GM19240 (cell line): ENCODE measurements around the gene ADRA1B.

Experiments
- DNase-seq: peaks from one replicate; pipeline ENCODE4 v3.0.0; 2011; ENCODE audit warnings: low spot score; ENCODE audit not compliant: insufficient read length

Gene ADRA1B

DNA sequence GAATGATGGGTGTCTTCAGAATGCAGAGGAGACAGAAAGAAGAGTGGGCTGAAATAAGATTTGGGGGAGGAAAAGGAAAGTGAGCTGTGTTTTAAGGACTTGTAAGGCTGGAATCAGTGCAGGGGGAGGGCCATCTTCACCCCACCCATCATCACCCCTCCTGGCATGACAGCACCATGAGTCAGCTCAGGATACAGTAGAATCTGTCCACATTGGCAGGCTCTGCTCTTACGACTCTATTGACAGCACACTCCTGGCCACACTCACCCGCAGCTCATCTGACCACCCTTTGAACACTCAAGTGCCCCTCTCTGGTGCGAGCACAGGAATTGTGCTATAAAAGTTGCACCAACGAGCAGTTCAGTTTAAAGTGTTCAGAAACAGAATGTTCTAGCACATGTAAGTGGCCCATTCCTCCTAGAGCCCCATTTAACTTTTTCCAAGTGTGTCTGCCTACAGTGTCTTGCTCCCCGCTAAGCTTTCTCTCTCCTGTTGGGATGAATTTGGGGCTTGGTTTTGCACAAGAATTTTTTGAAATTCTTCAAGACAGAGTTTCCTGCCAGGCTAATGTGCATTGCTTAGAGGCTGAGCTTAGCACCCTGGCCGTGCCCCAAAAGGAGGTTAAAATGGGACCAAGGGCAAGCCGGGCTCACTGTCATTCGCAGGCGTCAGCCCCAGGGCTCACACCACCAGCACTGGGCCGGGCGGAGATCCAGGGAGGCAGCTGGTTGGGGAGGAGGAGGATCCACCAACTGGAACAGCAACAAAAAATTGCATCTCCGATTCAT lies 12.0 kb downstream of the ADRA1B start:
- DNase-seq: no peak

DNA sequence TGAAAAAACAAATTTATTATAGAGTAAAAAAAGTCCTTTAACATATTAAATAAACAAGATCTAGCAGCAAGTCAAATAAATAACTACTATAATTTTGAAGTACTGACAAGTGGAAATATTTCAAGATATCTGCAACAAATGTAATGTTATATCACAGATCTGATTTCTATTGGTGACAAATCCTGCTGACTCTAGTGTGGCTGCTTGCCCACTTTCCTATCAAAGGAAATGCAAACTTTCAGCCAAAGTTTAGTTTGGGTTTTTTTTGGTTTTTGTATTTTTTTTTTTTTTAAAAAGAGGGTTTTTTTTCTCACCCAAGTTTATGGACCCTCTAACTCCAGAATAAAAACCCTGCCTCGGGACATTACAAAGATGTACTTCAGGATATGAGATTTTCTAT lies 12.9 kb downstream of the ADRA1B start:
- no peak for DNase-seq

DNA sequence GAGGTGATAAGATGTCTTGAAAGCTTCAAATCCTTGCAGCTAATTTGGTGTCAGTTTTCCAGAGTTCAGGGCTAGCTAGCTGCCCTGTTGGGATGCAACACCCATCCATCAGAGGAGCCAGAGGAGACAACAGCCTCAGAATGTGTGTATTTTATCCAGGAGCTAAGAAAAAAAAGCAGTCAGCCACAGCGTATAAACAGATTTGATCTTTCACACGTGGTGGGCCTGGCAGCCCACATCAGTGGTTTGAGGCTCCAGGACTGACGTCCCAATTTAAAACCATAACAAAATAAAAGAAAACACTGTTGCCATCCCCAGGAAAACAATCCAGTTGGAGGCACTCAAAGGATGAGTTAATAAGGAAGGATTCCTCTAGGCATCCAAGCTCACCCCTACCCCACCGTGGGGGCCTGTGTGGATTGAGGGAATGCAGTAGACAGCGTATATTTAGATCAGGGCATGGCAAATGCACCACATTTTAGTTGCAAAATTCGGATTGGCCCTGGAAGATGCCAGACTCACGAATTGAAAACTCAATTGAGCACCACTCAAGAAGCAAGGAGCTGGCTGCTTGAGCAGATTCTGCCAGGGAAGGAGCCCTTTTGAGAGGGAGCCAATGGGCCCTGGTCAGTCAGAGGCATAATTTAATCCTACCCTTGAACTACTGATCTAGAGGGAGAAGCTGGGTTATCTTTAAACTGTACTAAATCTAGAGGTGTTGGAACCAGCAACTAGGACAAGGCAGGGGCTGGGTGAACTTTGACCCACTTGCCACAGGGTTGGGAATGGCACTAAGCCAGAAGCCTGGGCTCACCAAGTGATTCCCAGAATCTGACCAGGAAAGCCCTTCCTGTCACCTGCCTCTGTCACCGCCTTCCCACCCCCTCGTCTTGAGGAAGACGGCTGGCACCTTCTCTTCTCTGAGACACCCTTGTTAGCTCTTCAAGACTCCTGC lies 17.5 kb downstream of the ADRA1B start:
- no peak for DNase-seq

DNA sequence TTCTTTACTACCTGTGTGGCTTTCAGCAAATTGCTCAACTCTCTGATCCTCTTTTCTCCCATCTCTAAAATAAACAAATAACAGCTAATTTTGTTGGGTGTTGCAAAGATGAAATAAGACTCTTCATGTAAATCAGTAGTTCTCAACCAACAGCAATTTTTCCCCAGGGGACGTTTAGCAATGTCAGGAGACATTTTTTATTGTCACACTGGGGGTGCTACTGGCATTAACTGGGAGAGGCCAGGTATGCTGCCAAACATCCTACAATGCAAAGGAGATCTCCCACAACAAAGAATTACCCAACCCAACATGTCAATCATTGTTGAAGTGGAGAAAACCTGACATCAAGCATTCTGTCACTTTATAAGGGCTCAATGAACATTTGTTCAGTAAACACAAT lies 19.7 kb downstream of the ADRA1B start:
- no peak for DNase-seq

DNA sequence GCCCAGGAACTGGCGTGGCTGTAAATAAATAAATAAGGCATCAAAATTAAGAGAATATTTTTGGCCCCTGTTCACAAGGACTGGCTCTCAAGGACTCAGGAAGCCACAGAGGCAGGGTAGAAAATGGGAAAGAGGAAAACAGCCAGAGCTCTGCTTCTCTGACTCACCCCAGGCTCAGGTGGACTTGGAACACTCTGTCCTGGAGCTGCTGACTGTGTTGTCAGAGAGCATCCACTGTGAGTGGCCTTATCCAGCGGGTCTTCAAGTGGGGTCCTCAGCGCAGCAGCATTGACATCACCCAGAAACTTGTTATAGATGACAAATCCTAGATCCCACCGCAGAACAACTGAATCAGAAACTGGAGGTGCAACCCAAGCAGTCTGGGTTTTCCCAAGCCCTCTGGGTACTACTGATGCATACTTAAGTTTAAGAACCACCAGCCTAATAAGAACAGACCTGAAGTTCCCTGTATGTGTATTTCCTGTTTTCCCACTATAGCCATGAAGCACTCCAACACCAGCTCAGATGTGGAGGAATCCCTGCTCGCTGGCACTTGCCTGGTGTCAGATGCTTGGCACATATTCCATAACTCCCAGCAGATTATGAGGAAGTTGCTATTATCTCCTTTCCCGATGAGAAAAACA lies 20.5 kb downstream of the ADRA1B start:
- DNase-seq: no peak

DNA sequence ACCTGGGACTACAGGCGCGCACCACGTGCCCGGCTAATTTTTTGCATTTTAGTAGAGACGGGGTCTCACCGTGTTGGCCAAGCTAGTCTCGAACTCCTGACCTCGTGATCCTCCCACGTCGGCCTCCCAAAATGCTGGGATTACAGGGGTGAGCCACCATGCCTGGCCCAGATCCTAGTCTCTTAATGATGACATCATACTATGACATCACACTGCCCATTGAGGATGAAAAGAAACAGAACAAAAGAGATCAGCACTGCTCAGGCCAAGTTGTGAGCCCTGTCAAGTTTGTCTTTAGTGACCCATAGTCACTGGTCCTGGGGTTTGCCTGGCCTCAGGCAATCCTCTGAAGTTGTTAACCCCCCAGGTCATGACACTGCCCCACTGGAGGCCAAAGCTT lies 21.3 kb downstream of the ADRA1B start:
- DNase-seq: no peak

DNA sequence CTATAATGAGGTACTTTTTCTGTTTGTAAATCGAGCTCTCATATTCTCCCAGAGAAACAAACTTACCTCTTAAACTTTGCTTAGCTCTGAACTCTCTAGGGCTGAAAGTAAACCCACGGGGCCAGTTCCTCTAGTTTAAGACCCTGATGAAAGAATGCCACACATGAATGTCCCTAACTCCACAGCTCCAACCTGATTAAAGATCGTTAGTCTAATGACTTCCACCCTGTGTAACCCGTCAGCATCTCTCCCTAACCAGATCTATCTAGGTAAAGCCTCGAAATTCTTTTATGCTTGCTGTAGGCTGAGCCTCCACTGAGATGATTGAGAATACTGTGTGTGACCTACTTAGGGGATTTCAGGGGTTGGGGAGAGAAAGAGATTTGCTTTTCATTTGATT lies 27.0 kb downstream of the ADRA1B start:
- DNase-seq: no peak

DNA sequence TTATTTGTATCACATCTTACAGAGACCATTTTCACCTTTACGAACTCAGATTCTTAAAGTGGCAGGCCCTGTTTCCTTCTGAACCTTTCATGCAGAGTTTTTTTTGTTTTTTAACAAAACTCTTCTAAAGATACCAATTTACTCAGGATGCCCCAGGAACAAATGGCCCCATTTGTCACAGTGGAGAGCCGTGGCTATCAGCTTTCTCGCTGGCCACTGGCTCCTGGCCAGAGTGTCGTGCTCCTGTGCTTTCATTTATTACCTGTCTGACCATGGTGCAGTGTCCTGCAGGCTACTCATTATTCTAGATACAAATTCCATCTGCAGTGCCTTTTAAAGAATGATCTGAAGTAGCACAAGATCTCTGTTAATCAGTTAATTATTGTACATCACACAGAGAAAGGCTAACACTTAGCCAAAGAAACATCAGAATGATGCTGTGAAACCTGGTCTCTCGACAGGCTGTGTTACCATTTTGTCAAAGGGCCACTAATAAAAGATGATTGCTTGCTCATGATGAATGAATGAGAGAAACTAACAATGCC lies 27.8 kb downstream of the ADRA1B start:
- no peak for DNase-seq

DNA sequence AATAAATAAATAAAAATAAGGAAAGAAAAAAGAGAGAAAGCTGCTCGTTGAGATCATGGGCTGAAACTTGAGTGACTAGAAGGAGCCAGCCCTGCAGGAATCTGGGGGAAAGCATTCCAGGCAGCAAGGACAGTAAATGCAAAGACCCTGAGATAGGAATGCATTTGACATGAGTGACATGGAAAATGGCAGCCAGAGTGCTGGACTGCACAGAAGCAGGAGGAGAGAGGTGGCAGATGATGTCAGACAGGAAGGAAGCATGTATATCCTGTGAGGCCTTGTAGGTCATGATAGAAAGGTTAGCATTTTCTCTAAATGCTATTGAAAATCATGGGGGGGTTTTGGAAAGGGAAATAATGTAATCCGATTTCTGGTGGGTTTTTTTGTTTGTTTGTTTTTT lies 29.1 kb downstream of the ADRA1B start:
- DNase-seq: no peak

DNA sequence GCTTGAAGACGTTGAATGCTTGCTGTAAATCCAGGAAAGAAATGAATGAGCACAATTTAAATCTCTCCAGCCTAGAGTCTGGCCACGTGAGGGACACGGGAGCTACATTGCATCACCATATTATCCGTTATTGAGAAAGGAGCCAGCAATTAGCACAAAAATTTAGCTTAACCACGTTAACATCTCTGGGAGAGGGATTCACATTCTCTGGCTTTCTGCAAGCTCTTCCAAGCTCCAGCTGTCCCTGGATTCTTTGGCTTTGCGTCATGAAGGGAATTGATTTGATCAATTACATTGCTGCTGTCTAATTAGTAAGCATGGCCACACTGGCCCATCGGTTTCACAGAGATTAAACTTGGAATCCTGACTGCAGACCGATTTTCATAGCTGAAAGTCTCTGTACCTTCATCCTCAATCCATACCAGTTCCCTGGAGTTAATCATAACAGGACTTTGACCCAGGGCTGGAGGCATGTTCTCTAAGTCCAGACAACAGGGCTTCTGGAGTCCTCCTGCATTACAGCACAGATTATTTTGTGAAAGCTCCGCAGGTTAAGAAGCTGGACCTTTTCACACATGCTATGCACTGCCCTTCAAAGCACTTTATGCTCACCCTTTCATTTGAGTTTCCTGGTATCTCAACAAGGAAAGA lies 31.6 kb downstream of the ADRA1B start:
- no peak for DNase-seq

DNA sequence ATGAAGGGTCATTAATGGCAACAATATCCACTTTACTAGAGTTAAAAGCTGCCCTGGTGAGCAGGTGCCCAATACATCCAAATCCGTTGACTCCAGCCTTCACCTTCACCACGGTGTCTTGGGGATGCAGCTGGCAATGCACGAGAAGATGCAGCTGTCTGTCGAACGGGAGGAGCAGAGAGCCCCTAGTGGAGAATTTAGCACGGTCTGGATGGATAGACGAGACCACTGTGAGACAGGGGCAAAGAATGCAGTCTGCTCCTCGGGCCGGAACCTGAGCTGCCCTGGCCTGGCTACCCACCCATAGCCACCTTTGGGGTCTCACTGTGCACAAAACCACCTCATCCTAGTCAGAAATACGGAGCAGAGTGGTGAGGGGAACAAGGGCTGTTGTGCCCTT lies 35.1 kb downstream of the ADRA1B start:
- no peak for DNase-seq

DNA sequence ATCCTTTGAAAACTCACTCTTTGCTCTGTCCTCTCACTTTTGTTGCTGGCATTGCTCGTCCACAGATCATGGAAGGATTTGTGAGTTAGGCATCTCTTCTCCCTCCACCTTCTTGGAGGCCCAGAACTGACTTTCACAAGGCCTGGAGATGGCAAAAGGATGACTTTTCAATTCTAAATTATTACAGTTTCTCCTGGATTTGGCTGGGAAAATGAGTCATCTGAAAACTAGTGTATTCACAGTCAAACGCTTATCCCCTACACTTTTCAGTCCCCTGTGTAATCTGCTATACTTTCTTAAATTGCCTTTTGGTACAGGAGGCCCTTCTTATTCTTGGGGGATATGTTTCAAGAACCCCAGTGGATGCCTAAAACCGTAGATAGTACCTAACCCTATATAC lies 35.6 kb downstream of the ADRA1B start:
- DNase-seq: no peak

DNA sequence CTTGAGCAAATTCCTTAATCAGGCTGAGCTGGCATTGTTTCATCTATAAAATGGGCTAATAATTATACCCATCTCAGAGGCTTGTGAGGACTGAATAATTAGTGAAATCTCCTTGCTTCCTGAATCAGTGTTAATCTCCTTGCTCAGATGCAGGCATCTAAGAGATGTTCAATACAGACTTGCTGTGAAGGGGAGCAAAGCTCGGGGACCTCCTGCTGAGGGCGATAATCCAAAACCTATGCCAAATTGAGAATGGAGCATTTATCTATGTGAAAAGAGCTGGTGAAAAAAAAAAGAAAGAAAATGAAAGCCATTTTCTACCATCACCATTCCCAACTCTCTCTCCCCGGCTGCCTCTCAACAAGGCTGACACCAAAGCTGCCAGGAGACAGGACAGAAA lies 37.3 kb downstream of the ADRA1B start:
- no peak for DNase-seq

DNA sequence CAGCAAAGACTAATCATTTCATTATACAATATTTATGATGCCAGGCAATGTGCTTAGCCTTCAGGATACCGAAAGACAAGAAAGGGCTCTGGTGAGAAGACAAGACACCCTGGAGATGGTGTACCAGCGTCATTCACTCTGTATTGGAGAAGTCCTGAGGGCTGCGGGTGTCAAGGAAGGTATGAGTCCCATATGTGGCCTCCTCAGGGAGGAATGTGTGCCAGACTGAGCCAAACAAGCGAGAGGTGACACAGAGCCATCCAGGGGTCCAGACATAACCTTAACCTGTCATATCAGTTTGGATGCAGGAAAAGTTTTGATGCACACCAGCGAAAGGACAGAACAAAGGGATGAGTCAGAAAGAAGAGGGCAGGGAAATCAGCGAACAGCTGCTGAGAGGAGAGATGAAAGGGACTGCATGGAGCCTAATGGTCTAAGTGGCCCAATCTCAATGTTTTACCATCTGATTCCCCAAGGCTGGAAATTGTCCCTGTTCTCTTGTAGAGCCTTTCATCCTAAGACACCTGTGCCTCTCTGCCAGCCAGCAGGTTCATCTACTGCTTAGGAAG lies 38.9 kb downstream of the ADRA1B start:
- no peak for DNase-seq

DNA sequence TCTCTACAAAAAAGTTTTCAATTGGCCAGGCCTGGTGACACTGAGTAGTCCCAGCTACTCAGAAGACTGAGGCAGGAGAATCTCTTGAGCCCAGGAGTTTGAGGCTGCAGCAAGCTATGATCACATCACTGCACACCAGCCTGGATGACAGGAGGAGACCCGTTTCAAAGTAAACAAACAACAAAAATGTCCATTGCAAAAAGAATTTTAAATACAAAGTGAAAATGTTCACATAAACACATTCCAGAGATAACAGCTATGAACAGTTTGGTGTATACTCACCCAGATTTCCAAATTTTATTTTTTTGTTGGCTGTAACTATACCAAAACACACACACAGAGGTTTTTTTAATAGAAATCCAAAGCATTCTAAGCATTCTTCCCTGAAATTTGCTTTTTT lies 39.8 kb downstream of the ADRA1B start:
- DNase-seq: no peak

DNA sequence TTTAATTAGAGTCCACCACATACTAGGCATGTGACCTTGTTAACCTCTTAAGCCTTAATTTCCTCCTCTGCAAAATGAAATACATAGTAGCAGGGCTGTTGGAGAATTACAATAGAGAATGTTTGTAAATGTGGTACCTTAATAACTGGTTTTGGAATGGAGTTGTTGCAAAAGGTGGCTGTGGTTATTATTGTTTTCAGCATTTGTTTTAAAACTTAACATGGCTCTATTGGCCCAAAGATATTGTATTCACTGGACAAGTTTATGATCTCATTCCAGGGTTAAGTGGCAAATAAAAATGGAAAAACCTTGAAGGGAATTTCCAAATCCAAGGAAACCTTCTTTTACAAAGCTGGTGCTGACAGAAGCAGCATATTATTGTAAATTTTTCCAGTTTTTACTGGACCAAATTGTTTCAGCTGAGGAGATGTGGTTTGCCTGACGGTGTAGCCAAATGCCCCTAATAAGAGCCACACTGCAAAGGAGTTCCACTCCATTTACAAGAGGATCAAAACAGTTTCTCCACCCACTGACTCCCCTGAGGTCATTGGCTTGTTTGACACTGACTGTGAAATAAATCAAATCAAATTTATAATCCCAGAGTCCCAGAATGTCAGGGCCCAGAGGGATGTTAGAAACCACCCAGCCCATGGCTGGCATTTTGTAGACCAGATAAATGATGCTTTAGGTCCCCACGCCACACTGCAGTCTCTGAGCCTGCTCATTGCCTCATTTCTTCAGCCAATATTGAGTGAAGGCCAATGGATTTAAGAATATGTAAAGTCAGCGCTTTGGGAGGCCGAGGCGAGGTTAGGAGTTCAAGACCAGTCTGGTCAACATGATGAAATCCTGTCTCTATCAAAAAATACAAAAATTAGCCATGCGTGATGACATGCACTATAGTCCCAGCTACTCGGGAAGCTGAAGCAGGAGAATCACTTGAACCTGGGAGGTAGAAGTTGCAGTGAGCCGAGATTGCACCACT lies 45.2 kb downstream of the ADRA1B start:
- no peak for DNase-seq

DNA sequence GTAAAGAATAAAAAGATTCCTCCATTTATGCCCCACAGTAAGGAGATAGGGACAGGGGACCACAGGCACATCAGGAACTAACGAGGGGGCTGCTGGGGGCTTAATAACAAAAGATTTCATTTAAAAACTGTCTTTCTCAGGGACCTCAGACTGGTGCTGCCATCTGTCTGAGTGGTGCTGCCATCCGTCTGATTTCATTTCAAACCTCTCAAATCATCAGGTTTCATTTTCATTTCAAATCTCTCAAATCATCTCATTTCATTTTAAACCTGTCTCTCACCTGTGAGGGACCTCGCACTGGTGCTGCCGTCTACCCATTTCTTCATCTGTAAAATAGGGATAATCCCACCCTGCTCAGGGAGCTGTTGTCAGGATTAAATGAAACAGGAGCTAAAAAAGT lies 45.9 kb downstream of the ADRA1B start:
- DNase-seq: no peak

DNA sequence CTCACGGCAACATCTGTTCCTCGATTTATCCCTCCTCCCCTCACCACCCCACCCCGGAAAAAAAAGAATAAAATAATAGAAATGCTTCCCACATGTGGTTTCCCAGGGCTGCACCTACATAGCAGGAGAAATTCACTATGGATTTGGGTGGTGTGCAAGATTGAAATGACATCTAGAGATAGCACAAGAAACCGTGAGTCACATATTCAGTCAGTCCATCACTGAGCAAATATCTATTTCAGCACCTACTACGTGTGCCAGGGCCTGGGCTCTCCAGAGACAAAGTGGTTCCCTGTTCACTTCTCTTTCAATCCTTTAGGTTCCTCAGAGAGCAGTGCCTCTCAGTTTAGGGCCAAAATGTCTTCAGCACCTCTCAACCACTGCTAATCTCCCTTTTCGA lies 47.7 kb downstream of the ADRA1B start:
- no peak for DNase-seq

DNA sequence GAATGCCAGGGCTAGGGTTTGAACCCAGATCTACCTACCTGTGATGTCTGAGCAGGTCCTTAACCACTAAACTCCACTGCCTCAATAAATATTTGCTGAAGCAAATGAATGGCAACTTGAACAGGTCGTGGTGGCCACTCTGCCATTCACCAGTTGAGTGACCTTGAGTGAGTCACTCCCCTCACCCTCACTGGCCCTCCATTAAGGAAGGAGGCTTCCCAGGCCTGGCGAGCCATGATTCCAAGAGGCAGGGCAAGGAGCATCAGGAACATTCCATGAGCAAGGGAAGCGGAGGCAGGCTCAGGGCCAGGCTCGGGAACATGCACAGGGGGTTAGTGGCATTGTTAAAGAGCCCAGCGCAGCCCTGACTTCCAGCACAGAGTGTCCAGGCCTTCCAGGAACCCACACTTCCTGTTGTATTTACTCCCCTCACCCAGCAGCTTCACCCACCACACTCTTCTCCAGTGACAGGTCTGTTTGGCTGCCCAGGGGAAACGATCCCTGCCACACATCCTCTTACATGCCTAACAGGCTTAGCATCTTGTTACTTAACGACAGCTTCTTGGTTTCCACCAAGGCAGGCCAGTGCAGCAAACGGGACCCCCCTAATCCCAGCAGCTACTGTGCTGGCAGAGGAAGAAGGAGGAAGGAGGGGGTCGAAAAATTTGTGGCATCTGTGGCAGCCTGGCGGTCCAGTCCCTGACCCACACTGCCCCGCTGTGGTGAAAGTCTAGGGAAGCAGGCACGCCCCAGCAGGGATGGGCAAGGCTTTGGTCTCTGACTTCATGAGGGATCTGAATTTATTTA lies 49.0 kb downstream of the ADRA1B start:
- peak; percentile 24 for DNase-seq
